HUES64 (cell line): ENCODE data around the gene SLC25A39.
A peak's percentile ranks its signal among the peaks of the same experiment; 100 is the strongest.

Source experiments
- H3K27ac ChIP-seq: 2 replicates; pipeline ENCODE4 v1.7.0; 2013; ENCODE audit warnings: low read depth, low read length, inconsistent platforms
- H3K27me3 ChIP-seq: 2 replicates; pipeline ENCODE4 v1.6.1; 2013; ENCODE audit warnings: mild to moderate bottlenecking, low read length; ENCODE audit not compliant: insufficient read depth
- H3K36me3 ChIP-seq: 2 replicates; pipeline ENCODE4 v1.6.1; 2013; ENCODE audit warnings: mild to moderate bottlenecking, low read length; ENCODE audit not compliant: insufficient read depth
- H3K4me1 ChIP-seq: 2 replicates; pipeline ENCODE4 v1.6.1; 2013; ENCODE audit warnings: mild to moderate bottlenecking, low read length, moderate library complexity; ENCODE audit not compliant: insufficient read depth
- H3K4me3 ChIP-seq: 2 replicates; pipeline ENCODE4 v1.5.1; 2013; ENCODE audit warnings: mild to moderate bottlenecking, low read length, moderate library complexity
- H3K9ac ChIP-seq: 2 replicates; pipeline ENCODE4 v1.6.1; 2013; ENCODE audit warnings: mild to moderate bottlenecking, low read depth, low read length
- H3K9me3 ChIP-seq: 2 replicates; pipeline ENCODE4 v1.6.1; 2013; ENCODE audit warnings: low read depth, low read length; ENCODE audit not compliant: insufficient read depth
- WGBS: fragments of 150-250, 120-280 bp; methylation state at CpG from one replicate; pipeline ENCODE4 v1.1.7; 2013; ENCODE audit warnings: missing lambda C conversion rate; 5-methylcytosine and 5-hydroxymethylcytosine counted together

The SLC25A39 gene

GRCh38 chr17:44308865-44309264 is 15.8 kb downstream of the SLC25A39 start:
- no peak overlapping the region for H3K27ac ChIP-seq
- 5% methylated on average over 15 of the region's 15 CpGs for WGBS
- H3K27me3 ChIP-seq: peaks cover 13% of the 10 kb centered on the region
- H3K36me3 ChIP-seq: no peaks in the 10 kb centered on the region
- H3K4me3 ChIP-seq: peak overlapping the region; percentile 53
- no peaks in the 10 kb centered on the region for H3K9me3 ChIP-seq
- H3K9ac ChIP-seq: no peak overlapping the region
- H3K4me1 ChIP-seq: peaks cover 7% of the 10 kb centered on the region; the same call in 1 of the 2 replicates

GRCh38 chr17:44308320-44308818 is 16.3 kb downstream of the SLC25A39 start, which contains the start of gene RUNDC3A:
TSS of gene RUNDC3A (plus strand) at chr17:44308601. CDS start at chr17:44308833, 232 bp downstream.
- H3K36me3 ChIP-seq: no peaks in the 10 kb centered on the region
- peak within 1 kb of the TSS; percentile 53 for H3K4me3 ChIP-seq
- 0% methylated on average over 39 of the region's 39 CpGs for WGBS
- H3K27ac ChIP-seq: peak within 1 kb of the TSS; percentile 40; the same call in 1 of the 2 replicates
- peaks cover 12% of the 10 kb centered on the region; the same call in 1 of the 2 replicates for H3K27me3 ChIP-seq
- no peaks in the 10 kb centered on the region for H3K9me3 ChIP-seq
- H3K4me1 ChIP-seq: peaks cover 7% of the 10 kb centered on the region; the same call in 1 of the 2 replicates
- peak within 1 kb of the TSS; percentile 5; the same call in 1 of the 2 replicates for H3K9ac ChIP-seq

- peaks cover 6% of the 10 kb centered on the region; the same call in 1 of the 2 replicates for H3K27me3 ChIP-seq
Observed at GRCh38 chr17:44307387-44308186, 17.0 kb downstream of the SLC25A39 start.

GRCh38 chr17:44304651-44305050 is 20.0 kb downstream of the SLC25A39 start:
- H3K36me3 ChIP-seq: no peaks in the 10 kb centered on the region
- peaks cover 5% of the 10 kb centered on the region; the same call in 1 of the 2 replicates for H3K4me1 ChIP-seq
- no peak overlapping the region for H3K4me3 ChIP-seq
- peaks cover 6% of the 10 kb centered on the region; the same call in 1 of the 2 replicates for H3K27me3 ChIP-seq
- H3K27ac ChIP-seq: no peak overlapping the region
- H3K9ac ChIP-seq: no peak overlapping the region
- no peaks in the 10 kb centered on the region for H3K9me3 ChIP-seq

More at GRCh38 chr17:44307387-44308186, 17.0 kb downstream of the SLC25A39 start:
- Histone ChIP-seq H3K4me3 (peak overlapping the region; percentile 53), H3K27ac (peak overlapping the region; percentile 40; the same call in 1 of the 2 replicates), H3K4me1 (peaks cover 7% of the 10 kb centered on the region; the same call in 1 of the 2 replicates), H3K9ac (peak overlapping the region; percentile 5; the same call in 1 of the 2 replicates), H3K36me3 (no peaks in the 10 kb centered on the region), H3K9me3 (no peaks in the 10 kb centered on the region)
- 1% methylated on average over 22 of the region's 26 CpGs for WGBS

- H3K36me3 ChIP-seq: no peaks in the 10 kb centered on the region
- H3K9ac ChIP-seq: no peak overlapping the region
- H3K27ac ChIP-seq: no peak overlapping the region
- H3K4me1 ChIP-seq: no peaks in the 10 kb centered on the region
- H3K4me3 ChIP-seq: no peak overlapping the region
- WGBS: 79% methylated on average over 3 of the region's 3 CpGs
- H3K27me3 ChIP-seq: no peaks in the 10 kb centered on the region
- no peaks in the 10 kb centered on the region for H3K9me3 ChIP-seq
Observed at GRCh38 chr17:44297975-44298374, 26.6 kb downstream of the SLC25A39 start.

GRCh38 chr17:44293509-44294226 is 31.0 kb downstream of the SLC25A39 start:
- H3K4me3 ChIP-seq: no peak overlapping the region
- H3K9me3 ChIP-seq: no peaks in the 10 kb centered on the region
- no peak overlapping the region for H3K9ac ChIP-seq
- no peak overlapping the region for H3K27ac ChIP-seq
- no peaks in the 10 kb centered on the region for H3K4me1 ChIP-seq
- WGBS: 91% methylated on average over 9 of the region's 9 CpGs
- no peaks in the 10 kb centered on the region for H3K36me3 ChIP-seq
- no peaks in the 10 kb centered on the region for H3K27me3 ChIP-seq

GRCh38 chr17:44287651-44288050 is 37.0 kb downstream of the SLC25A39 start:
- H3K9ac ChIP-seq: no peak overlapping the region
- H3K4me1 ChIP-seq: no peaks in the 10 kb centered on the region

GRCh38 chr17:44284024-44284400 is 40.6 kb downstream of the SLC25A39 start:
- Histone ChIP-seq H3K27ac (no peak overlapping the region), H3K9me3 (no peaks in the 10 kb centered on the region), H3K9ac (no peak overlapping the region), H3K36me3 (no peaks in the 10 kb centered on the region), H3K27me3 (no peaks in the 10 kb centered on the region), H3K4me3 (no peak overlapping the region), H3K4me1 (peaks cover 12% of the 10 kb centered on the region)
- WGBS: 90% methylated on average over 4 of the region's 4 CpGs

More at GRCh38 chr17:44287651-44288050, 37.0 kb downstream of the SLC25A39 start:
- H3K36me3 ChIP-seq: no peaks in the 10 kb centered on the region
- H3K27ac ChIP-seq: no peak overlapping the region
- 83% methylated on average over 8 of the region's 8 CpGs for WGBS
- H3K4me3 ChIP-seq: no peak overlapping the region
- no peaks in the 10 kb centered on the region for H3K9me3 ChIP-seq
- no peaks in the 10 kb centered on the region for H3K27me3 ChIP-seq

GRCh38 chr17:44283344-44284023 is 41.1 kb downstream of the SLC25A39 start:
- H3K4me3 ChIP-seq: no peak overlapping the region
- no peaks in the 10 kb centered on the region for H3K36me3 ChIP-seq
- no peaks in the 10 kb centered on the region for H3K27me3 ChIP-seq
- WGBS: 93% methylated on average over 8 of the region's 8 CpGs
- peaks cover 12% of the 10 kb centered on the region for H3K4me1 ChIP-seq
- no peak overlapping the region for H3K27ac ChIP-seq
- H3K9me3 ChIP-seq: no peaks in the 10 kb centered on the region
- no peak overlapping the region for H3K9ac ChIP-seq

- Histone ChIP-seq H3K9ac (no peak overlapping the region), H3K4me3 (no peak overlapping the region), H3K36me3 (no peaks in the 10 kb centered on the region), H3K27me3 (no peaks in the 10 kb centered on the region), H3K4me1 (peaks cover 12% of the 10 kb centered on the region), H3K9me3 (no peaks in the 10 kb centered on the region), H3K27ac (no peak overlapping the region)
- 89% methylated on average over 3 of the region's 3 CpGs for WGBS
Observed at GRCh38 chr17:44282264-44282663, 42.4 kb downstream of the SLC25A39 start.
